ENCODE measurements around the gene STMP1. TPM values are rescaled to one million over a fixed set of nuclear protein-coding genes. Genes with fewer than 3 reads are reported as not detected.

Gene STMP1
- total and polyA plus RNA-seq, 2 of the 8 experiments (the other 6 are each of a cell fraction or from before 2014, with no cell fraction given) = 22.7 to 36.7 TPM

GRCh38 chr7:135662373-135663114, at the start of gene STMP1 (continued):
- no peak for TF ChIP-seq MAFK (IDR thresholded peaks at IDR 0.05; ENCODE audit: low read depth, low read length)
- peak; percentile 77; the same call in 1 of the 2 replicates for TF ChIP-seq EGR1 (IDR thresholded peaks at IDR 0.05; ENCODE audit: borderline replicate concordance, low read depth, low read length)
- TF ChIP-seq FOSL1 (IDR thresholded peaks at IDR 0.05; ENCODE audit: insufficient read depth, low read depth, low read length) = no peak
- peak; percentile 99 for TF ChIP-seq ASH2L (IDR thresholded peaks at IDR 0.05; ENCODE audit: low read length)
- TF ChIP-seq CBX5 (IDR thresholded peaks at IDR 0.05; ENCODE audit: low read depth, low read length) = no peak
- TF ChIP-seq SP2 (IDR thresholded peaks at IDR 0.05; ENCODE audit: low read length) = no peak
- peak; percentile 94 for TF ChIP-seq TAF1 (IDR thresholded peaks at IDR 0.05; ENCODE audit: low read depth, low read length)
- no peak for TF ChIP-seq CBX8 (IDR thresholded peaks at IDR 0.05; ENCODE audit: borderline replicate concordance, low read depth, low read length)
- no peak for TF ChIP-seq NANOG (IDR thresholded peaks at IDR 0.05; ENCODE audit: insufficient read depth, low read depth, low read length, poor library complexity, severe bottlenecking)
- TF ChIP-seq BACH1 (IDR thresholded peaks at IDR 0.05; ENCODE audit: low read length) = 0 out of 2 replicates have a peak, but pooled peaks have one; percentile 62
- TF ChIP-seq POLR2A (IDR thresholded peaks at IDR 0.05; ENCODE audit: control extremely low read depth in 1 of 2, low read depth in 2 of 2, low read length in 2 of 2) = peak; percentile 90 to 93
- peak; percentile 55 for TF ChIP-seq SAP30 (IDR thresholded peaks at IDR 0.05; ENCODE audit: insufficient read depth, insufficient replicate concordance, low read length)
- no peak for TF ChIP-seq CHD1 (IDR thresholded peaks at IDR 0.05; ENCODE audit: low read depth, low read length)
- TF ChIP-seq KDM4A (IDR thresholded peaks at IDR 0.05; ENCODE audit: low read depth, low read length, severe bottlenecking) = peak; percentile 69
- peak in 1 of 2 experiments; percentile 24; a peak in 1 of 4 replicates for TF ChIP-seq HDAC2 (IDR thresholded peaks at IDR 0.05; ENCODE audit: borderline replicate concordance in 1 of 2, low read depth in 2 of 2, low read length in 2 of 2)
- TF ChIP-seq CREB1 (IDR thresholded peaks at IDR 0.05) = peak; percentile 89
- TF ChIP-seq GABPA (IDR thresholded peaks at IDR 0.05; ENCODE audit: borderline replicate concordance, insufficient read depth, low read length) = peak; percentile 92
- TF ChIP-seq CHD2 (IDR thresholded peaks at IDR 0.05; ENCODE audit: low read length) = no peak
- TF ChIP-seq TCF12 (IDR thresholded peaks at IDR 0.05; ENCODE audit: low read depth, low read length) = no peak
- peak; percentile 94 for TF ChIP-seq POLR2AphosphoS5 (IDR thresholded peaks at IDR 0.05; ENCODE audit: low read depth, low read length)
- TF ChIP-seq ATF2 (IDR thresholded peaks at IDR 0.05; ENCODE audit: low read length) = no peak
- TF ChIP-seq USF2 (IDR thresholded peaks at IDR 0.05; ENCODE audit: low read length) = no peak

All from H1 (cell line).